ENCODE results near the gene JDP2. TPM values are rescaled to one million over a fixed set of nuclear protein-coding genes. Genes with fewer than 3 reads are reported as not detected.

Gene JDP2
- total RNA-seq, 1 donor from 2014 or later = 13.1 TPM

DNA sequence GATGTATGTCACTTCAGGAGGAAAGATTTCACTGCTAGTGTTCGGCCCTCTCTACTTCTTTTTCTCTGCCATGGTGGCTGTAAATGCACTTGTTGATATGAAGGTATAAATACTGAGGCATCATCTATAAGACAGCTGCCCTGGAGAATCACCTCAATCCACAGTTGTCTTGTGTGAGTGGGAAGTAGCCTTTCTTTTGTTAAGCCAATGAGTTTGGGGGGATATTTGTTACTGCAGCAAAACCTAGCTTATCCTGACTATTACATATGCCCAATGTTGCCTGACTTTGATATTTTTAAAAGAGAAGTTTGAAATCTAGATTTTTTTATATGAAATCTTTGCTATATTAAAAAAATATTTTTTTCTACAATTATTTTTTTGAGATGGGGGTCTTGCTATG is 3.3 kb upstream of the JDP2 start:
- H3K36me3 Mint-ChIP-seq (ENCODE audit: insufficient read depth) = no peaks in the 10 kb centered on the region
- DNase-seq (ENCODE audit: low spot score, unreplicated experiment) = no peak
- no peak overlapping the region for H3K4me3 Mint-ChIP-seq (ENCODE audit: low read depth)
- no peaks in the 10 kb centered on the region for H3K9me3 Mint-ChIP-seq (ENCODE audit: low read depth)
- H3K27ac Mint-ChIP-seq = no peak overlapping the region
- H3K4me1 Mint-ChIP-seq (ENCODE audit: low read depth) = peaks cover 6% of the 10 kb centered on the region
- TF ChIP-seq CTCF (IDR thresholded peaks at IDR 0.05; ENCODE audit: unreplicated experiment) = no peak
- H3K27me3 Mint-ChIP-seq = peaks cover 32% of the 10 kb centered on the region

DNA sequence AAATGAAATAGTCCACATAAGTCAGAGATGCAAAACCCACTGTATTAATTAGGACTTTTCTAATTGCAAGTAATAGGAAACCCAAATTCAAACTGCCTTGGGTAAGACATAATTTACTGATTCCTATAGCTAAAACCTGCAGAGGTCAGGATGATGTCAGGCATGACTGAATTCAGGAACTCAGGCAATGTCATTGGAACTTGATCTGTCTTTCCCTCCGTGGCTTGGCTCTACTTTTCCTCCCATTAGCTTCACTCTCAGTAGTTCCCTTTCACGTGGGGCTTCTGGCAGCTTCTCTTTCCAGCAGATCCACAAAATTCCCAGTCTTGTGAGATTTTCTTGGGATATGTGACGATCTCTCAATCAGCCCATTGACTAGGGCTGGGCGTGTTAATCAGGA is 2.4 kb upstream of the JDP2 start:
- TF ChIP-seq CTCF (IDR thresholded peaks at IDR 0.05; ENCODE audit: unreplicated experiment) = no peak
- Mint-ChIP-seq H3K9me3 (ENCODE audit: low read depth) (no peaks in the 10 kb centered on the region), H3K27me3 (peaks cover 41% of the 10 kb centered on the region), H3K36me3 (ENCODE audit: insufficient read depth) (no peaks in the 10 kb centered on the region), H3K27ac (no peak overlapping the region), H3K4me3 (ENCODE audit: low read depth) (no peak overlapping the region), H3K4me1 (ENCODE audit: low read depth) (peaks cover 7% of the 10 kb centered on the region)
- no peak for DNase-seq (ENCODE audit: low spot score, unreplicated experiment)

- no peak for DNase-seq (ENCODE audit: low spot score, unreplicated experiment)
- H3K9me3 Mint-ChIP-seq (ENCODE audit: low read depth) = no peaks in the 10 kb centered on the region
Measured at GRCh38 chr14:75426332-75427125, 1.3 kb upstream of the JDP2 start.

GRCh38 chr14:75427126-75427481 is 718 bp upstream of the JDP2 start:
- TF ChIP-seq CTCF (IDR thresholded peaks at IDR 0.05; ENCODE audit: unreplicated experiment) = no peak
- H3K4me3 Mint-ChIP-seq (ENCODE audit: low read depth) = peak overlapping the region; percentile 67
- no peaks in the 10 kb centered on the region for H3K36me3 Mint-ChIP-seq (ENCODE audit: insufficient read depth)
- H3K4me1 Mint-ChIP-seq (ENCODE audit: low read depth) = peaks cover 7% of the 10 kb centered on the region
- peak overlapping the region; percentile 29 for H3K27ac Mint-ChIP-seq
- H3K9me3 Mint-ChIP-seq (ENCODE audit: low read depth) = no peaks in the 10 kb centered on the region
- DNase-seq (ENCODE audit: low spot score, unreplicated experiment) = no peak
- peaks cover 42% of the 10 kb centered on the region for H3K27me3 Mint-ChIP-seq

More at GRCh38 chr14:75426332-75427125, 1.3 kb upstream of the JDP2 start:
- Mint-ChIP-seq H3K4me1 (ENCODE audit: low read depth) (peaks cover 7% of the 10 kb centered on the region), H3K4me3 (ENCODE audit: low read depth) (peak overlapping the region; percentile 67), H3K27me3 (peaks cover 44% of the 10 kb centered on the region), H3K27ac (peak overlapping the region; percentile 29), H3K36me3 (ENCODE audit: insufficient read depth) (no peaks in the 10 kb centered on the region)
- no peak for TF ChIP-seq CTCF (IDR thresholded peaks at IDR 0.05; ENCODE audit: unreplicated experiment)

DNA sequence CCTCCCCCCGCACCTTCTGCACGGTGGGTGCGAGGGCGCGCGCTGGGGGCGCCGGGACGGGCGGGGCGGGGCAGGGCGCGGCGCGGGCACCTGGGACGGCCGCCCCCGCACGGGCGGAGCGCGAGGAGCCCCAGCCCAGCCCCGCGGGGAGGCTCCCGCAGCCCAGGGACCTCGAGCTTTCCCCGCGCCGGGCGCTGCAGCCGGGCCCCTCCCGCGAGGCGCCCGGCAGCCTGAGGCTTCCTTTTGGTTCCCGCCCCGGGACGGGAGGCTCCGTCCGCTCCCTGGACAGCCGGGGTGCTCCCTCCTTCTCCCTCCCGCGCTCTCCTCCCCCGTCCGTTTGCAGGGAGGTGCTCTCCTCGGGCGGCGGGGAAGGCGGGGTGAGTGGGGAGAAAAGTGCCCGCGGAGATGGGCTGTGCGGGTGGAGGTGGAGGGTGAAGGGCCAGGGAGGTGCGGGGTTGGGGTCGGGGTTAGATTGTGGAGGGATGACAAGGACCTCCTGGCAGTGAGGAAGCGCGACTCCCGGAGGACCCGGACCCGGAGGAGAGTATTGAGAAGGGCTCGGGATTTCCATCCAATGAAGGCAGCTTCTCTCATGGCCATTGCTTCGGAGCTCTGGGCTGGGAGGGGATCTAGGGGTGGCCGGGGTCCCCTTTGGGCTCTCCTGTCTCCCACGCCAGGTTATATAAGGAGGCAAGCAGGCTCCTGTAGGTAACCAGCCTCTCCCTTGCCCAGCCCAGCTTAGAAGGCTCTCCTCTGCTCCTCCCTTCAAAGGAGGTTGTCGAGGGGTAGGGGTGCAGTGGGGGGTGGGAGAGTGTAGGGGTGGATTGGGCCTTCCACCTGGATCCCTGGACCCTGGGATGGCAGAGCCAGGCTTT is 645 bp downstream of the JDP2 start:
- TF ChIP-seq CTCF (IDR thresholded peaks at IDR 0.05; ENCODE audit: unreplicated experiment) = no peak
- DNase-seq (ENCODE audit: low spot score, unreplicated experiment) = no peak
- Mint-ChIP-seq H3K27me3 (peaks cover 40% of the 10 kb centered on the region), H3K4me3 (ENCODE audit: low read depth) (peak overlapping the region; percentile 79), H3K4me1 (ENCODE audit: low read depth) (peaks cover 7% of the 10 kb centered on the region), H3K9me3 (ENCODE audit: low read depth) (no peaks in the 10 kb centered on the region), H3K36me3 (ENCODE audit: insufficient read depth) (peaks cover 5% of the 10 kb centered on the region), H3K27ac (peak overlapping the region; percentile 29)

Data from progenitor cell of endocrine pancreas (in vitro differentiated cells).